Endodermal cell (in vitro differentiated cells): ENCODE measurements around the gene TDRKH. TPM values are rescaled to one million over a fixed set of nuclear protein-coding genes. Genes with fewer than 3 reads are reported as not detected.

Source experiments
- DNase-seq: peaks from one replicate; pipeline ENCODE4 v3.0.0-alpha.2; 2017
- H3K27ac ChIP-seq: 2 replicates; pipeline ENCODE4 v1.5.1; 2013; ENCODE audit warnings: mild to moderate bottlenecking, low read depth, low read length, moderate library complexity
- H3K27me3 ChIP-seq: 2 replicates; pipeline ENCODE4 v1.6.1; 2013; ENCODE audit warnings: mild to moderate bottlenecking, low read length, moderate library complexity; ENCODE audit not compliant: insufficient read depth, control insufficient read depth, poor library complexity, severe bottlenecking
- H3K36me3 ChIP-seq: 2 replicates; pipeline ENCODE4 v1.7.0; 2013; ENCODE audit warnings: mild to moderate bottlenecking, low read length, moderate library complexity; ENCODE audit not compliant: control insufficient read depth, insufficient read depth
- H3K4me1 ChIP-seq: one replicate; pipeline ENCODE4 v1.7.0; 2013; ENCODE audit warnings: low read length; ENCODE audit not compliant: control insufficient read depth, insufficient read depth
- H3K4me3 ChIP-seq: 2 replicates; pipeline ENCODE4 v1.5.1; 2013; ENCODE audit warnings: mild to moderate bottlenecking, low read length, moderate library complexity
- H3K9ac ChIP-seq: 2 replicates; pipeline ENCODE4 v1.6.1; 2013; ENCODE audit warnings: mild to moderate bottlenecking, low read length, moderate library complexity; ENCODE audit not compliant: poor library complexity, severe bottlenecking; ENCODE audit errors: extremely low read depth
- H3K9me3 ChIP-seq: 2 replicates; pipeline ENCODE4 v1.6.1; 2013; ENCODE audit warnings: mild to moderate bottlenecking, low read length, moderate library complexity; ENCODE audit not compliant: control insufficient read depth
- H3K27ac Mint-ChIP-seq: 2 replicates; pipeline ENCODE4 v1.8.0; 2020; ENCODE audit warnings: mixed read lengths
- H3K27me3 Mint-ChIP-seq: 2 replicates; pipeline ENCODE4 v1.8.0; 2021; ENCODE audit warnings: mild to moderate bottlenecking, mixed read lengths; ENCODE audit not compliant: insufficient read depth
- H3K36me3 Mint-ChIP-seq: 2 replicates; pipeline ENCODE4 v1.8.0; 2020; ENCODE audit warnings: low read depth, mixed read lengths
- H3K4me1 Mint-ChIP-seq: 2 replicates; pipeline ENCODE4 v1.8.0; 2020; ENCODE audit warnings: mixed read lengths
- H3K4me3 Mint-ChIP-seq: 2 replicates; pipeline ENCODE4 v1.8.0; 2020; ENCODE audit warnings: mild to moderate bottlenecking, moderate library complexity, mixed read lengths
- H3K9me3 Mint-ChIP-seq: 2 replicates; pipeline ENCODE4 v1.8.0; 2020; ENCODE audit warnings: mild to moderate bottlenecking, mixed read lengths
- CTCF ChIP-seq: fragments of 200-600 bp; sonication (generic); conservative IDR thresholded peaks from 2 replicates; pipeline ENCODE4 v1.5.0; 2021; ENCODE audit warnings: antibody characterized with exemption, mild to moderate bottlenecking
- WGBS, 2 experiments: methylation state at CpG; one replicate each; pipeline versions ENCODE4 v1.1.5 to v1.1.7; 2013; ENCODE audit warnings: missing lambda C conversion rate in 2 of 2, mixed read lengths in 1 of 2; ENCODE audit not compliant: insufficient coverage in 1 of 2, insufficient read length in 1 of 2; 5-methylcytosine and 5-hydroxymethylcytosine counted together
- total RNA-seq, 2 donors: library from RNA; stranded (reverse); fragmentation: NEBNext Ultra II Directional in 1 of 2; extraction: Animal tissue kit (Norgen Biotek cat#: 25700) in 1 of 2; gene quantifications; 2 replicates in 1 of 2; 3 replicates in 1 of 2; pipeline ENCODE4 v1.2.1, GENCODE V29; 2021

Gene TDRKH
- total RNA-seq, 2 donors from 2014 or later, result 14.9 to 15.0 TPM

DNA sequence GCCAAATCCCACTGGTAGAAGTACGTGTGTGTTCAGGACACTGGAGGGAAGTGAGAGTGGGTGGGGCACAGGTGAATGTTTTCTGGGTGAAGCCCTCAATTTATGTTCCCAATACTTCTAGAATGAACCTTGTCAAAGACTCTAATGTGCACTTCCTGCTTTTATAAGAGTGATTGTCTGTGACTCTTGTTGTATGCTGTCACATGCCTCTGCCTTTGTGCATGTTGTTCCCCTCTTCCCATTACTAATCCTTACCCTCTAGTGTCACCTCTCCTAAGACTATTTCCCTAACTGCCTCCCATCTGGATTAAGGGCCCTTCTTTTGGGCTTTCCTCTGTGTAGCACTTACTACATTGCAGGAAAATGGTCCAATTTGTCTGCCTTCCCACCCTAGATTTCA is 17.5 kb upstream of the TDRKH start:
- H3K36me3 Mint-ChIP-seq, result no peaks in the 10 kb centered on the region
- H3K27ac Mint-ChIP-seq, result no peak overlapping the region
- peaks cover 17% of the 10 kb centered on the region for H3K4me1 Mint-ChIP-seq
- no peaks in the 10 kb centered on the region for H3K9me3 Mint-ChIP-seq
- peaks cover 10% of the 10 kb centered on the region for H3K27me3 Mint-ChIP-seq
- H3K4me1 ChIP-seq, result no peaks in the 10 kb centered on the region
- H3K4me3 Mint-ChIP-seq, result no peak overlapping the region
- H3K36me3 ChIP-seq, result no peaks in the 10 kb centered on the region
- 82% methylated on average over 1 of the region's 1 CpG; no CpG with 5 or more reads in 1 of the 2 experiments for WGBS, 2 experiments
- no peaks in the 10 kb centered on the region for H3K9me3 ChIP-seq
- H3K4me3 ChIP-seq, result no peak overlapping the region
- H3K27ac ChIP-seq, result no peak overlapping the region
- no peak overlapping the region for H3K9ac ChIP-seq
- no peak for DNase-seq
- H3K27me3 ChIP-seq, result no peaks in the 10 kb centered on the region
- TF ChIP-seq CTCF, result no peak

DNA sequence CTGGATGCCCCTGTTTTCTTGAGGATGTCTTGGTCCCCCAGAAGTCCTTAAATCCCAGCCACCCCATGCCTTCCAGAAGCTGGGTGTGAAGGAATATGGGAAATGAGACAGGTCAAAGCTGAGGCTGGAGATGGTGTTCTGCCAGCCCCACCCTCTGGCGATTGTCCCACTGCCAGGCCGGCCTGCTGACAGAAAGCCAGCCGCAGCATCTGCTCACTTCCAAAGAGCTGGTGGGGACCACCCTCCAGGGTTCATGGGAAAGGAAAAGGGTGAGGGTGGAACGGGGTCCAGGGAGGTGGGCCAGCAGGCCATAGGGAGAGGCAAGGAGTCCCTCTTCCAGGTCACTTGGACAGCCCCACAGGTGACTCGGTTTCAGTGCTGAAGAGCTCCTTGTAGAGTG is 16.8 kb upstream of the TDRKH start:
- WGBS, 2 experiments, result 88 to 95% methylated on average over 3 to 5 of the region's 5 CpGs
- H3K4me3 Mint-ChIP-seq, result no peak overlapping the region
- no peaks in the 10 kb centered on the region for H3K36me3 Mint-ChIP-seq
- Histone ChIP-seq H3K4me3 (no peak overlapping the region), H3K9me3 (no peaks in the 10 kb centered on the region), H3K4me1 (no peaks in the 10 kb centered on the region), H3K27me3 (no peaks in the 10 kb centered on the region), H3K27ac (no peak overlapping the region), H3K9ac (no peak overlapping the region), H3K36me3 (no peaks in the 10 kb centered on the region)
- H3K27me3 Mint-ChIP-seq, result peaks cover 10% of the 10 kb centered on the region
- H3K4me1 Mint-ChIP-seq, result peaks cover 17% of the 10 kb centered on the region
- no peak for TF ChIP-seq CTCF
- no peak overlapping the region for H3K27ac Mint-ChIP-seq
- no peaks in the 10 kb centered on the region for H3K9me3 Mint-ChIP-seq
- DNase-seq, result no peak

GRCh38 chr1:151806170-151806569 is 15.9 kb upstream of the TDRKH start:
- no peak for TF ChIP-seq CTCF
- Mint-ChIP-seq H3K4me3 (no peak overlapping the region), H3K4me1 (peaks cover 17% of the 10 kb centered on the region), H3K36me3 (no peaks in the 10 kb centered on the region), H3K9me3 (no peaks in the 10 kb centered on the region), H3K27ac (no peak overlapping the region), H3K27me3 (peaks cover 10% of the 10 kb centered on the region)
- no peaks in the 10 kb centered on the region for H3K36me3 ChIP-seq
- DNase-seq, result no peak
- no peaks in the 10 kb centered on the region for H3K27me3 ChIP-seq
- H3K4me1 ChIP-seq, result no peaks in the 10 kb centered on the region
- H3K9ac ChIP-seq, result no peak overlapping the region
- 93 to 97% methylated on average over 6 to 7 of the region's 7 CpGs for WGBS, 2 experiments
- no peaks in the 10 kb centered on the region for H3K9me3 ChIP-seq
- H3K4me3 ChIP-seq, result no peak overlapping the region
- no peak overlapping the region for H3K27ac ChIP-seq
